Body of pancreas (tissue), 4 donors: ENCODE data around the gene MLKL. TPM values are rescaled to one million over a fixed set of nuclear protein-coding genes. Genes with fewer than 3 reads are reported as not detected.

ENCODE experiments used
- ATAC-seq: fragments of 150-250 bp; one replicate; pipeline ENCODE4 v1.9.1; 2016
- DNase-seq, 4 donors: peaks; one replicate each; pipeline ENCODE4 v3.0.0-alpha.2; 2019
- H3K27ac ChIP-seq, 4 donors: fragments of 200-600 bp; sonication (generic); 1 replicate in 3 of 4; 2 replicates in 1 of 4; pipeline versions ENCODE4 v1.5.1 to v1.6.1; 2016 to 2019; ENCODE audit warnings: mild to moderate bottlenecking in 1 of 4, mixed read lengths in 1 of 4, moderate library complexity in 1 of 4
- H3K27me3 ChIP-seq, 2 donors: fragments of 200-600 bp; sonication (generic); one replicate each; pipeline ENCODE4 v1.6.0; 2016; ENCODE audit warnings: mild to moderate bottlenecking in 1 of 2
- H3K36me3 ChIP-seq, 2 donors: fragments of 200-600 bp; sonication (generic); replicated peaks in 1 of 2; 2 replicates each; pipeline ENCODE4 v1.5.1; 2016; ENCODE audit warnings: low read depth in 2 of 2; ENCODE audit not compliant: insufficient read depth in 1 of 2
- H3K4me1 ChIP-seq: fragments of 200-600 bp; sonication (generic); one replicate; pipeline ENCODE4 v1.6.0; 2016
- H3K4me3 ChIP-seq, 2 donors: fragments of 200-600 bp; sonication (generic); 1 replicate in 1 of 2; 2 replicates in 1 of 2; pipeline ENCODE4 v1.5.1; 2016 to 2019
- H3K9me3 ChIP-seq, 3 donors: fragments of 200-600 bp; sonication (generic); 1 replicate in 2 of 3; 2 replicates in 1 of 3; pipeline ENCODE4 v1.5.1; 2016
- CTCF ChIP-seq, 7 experiments: fragments of 450-650 bp in 4 of 7; fragments of 200-600 bp in 3 of 7; sonication (generic) in 3 of 7; IDR thresholded peaks; one replicate each; pipeline ENCODE4 v1.5.1; 2016 to 2019; ENCODE audit warnings: antibody characterized with exemption in 7 of 7
- POLR2A ChIP-seq, 3 donors: fragments of 450-650 bp; IDR thresholded peaks; one replicate each; pipeline ENCODE4 v1.6.1; 2016; ENCODE audit warnings: antibody characterized with exemption in 3 of 3, mild to moderate bottlenecking in 2 of 3
- WGBS, 2 donors: methylation state at CpG; one replicate each; pipeline ENCODE4 v1.1.5; 2017; 5-methylcytosine and 5-hydroxymethylcytosine counted together
- intact Hi-C: fragments of 100-400 bp; cut with DNase I; formaldehyde crosslinking; loops from one replicate; pipeline ENCODE4 v1.15.1; 2023
- total RNA-seq, 2 donors: library from RNA; depleted of rRNA; stranded (reverse); fragments of >200 nt; gene quantifications; one replicate each; pipeline ENCODE4 v1.1.0, GENCODE V29; 2016

The MLKL gene
- total RNA-seq, 2 donors from 2014 or later = 10.9 to 16.8 TPM

DNA sequence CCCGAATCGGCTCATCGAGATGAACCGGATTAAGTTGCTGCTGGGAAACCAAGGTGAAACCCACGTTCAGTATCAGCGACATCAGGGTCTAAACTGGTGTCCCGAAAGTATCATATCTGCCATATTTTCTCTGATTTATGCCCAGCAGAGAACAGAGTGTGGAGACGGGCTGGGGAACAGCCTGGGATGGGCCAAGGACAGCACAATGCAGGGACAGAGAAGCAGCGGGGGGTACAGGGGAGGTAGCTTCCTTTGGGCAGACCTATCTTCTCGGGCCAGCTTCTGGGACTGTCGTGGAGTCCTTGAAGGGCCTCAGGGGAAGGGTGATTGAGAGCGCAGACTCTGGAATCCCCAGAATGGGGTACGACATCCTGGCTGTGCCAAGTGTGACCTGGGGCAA is 17.5 kb upstream of the MLKL start:
- H3K27me3 ChIP-seq = no peaks in the 10 kb centered on the region
- DNase-seq = no peak
- no peaks in the 10 kb centered on the region for H3K36me3 ChIP-seq
- ATAC-seq = no peak
- no peak overlapping the region for H3K27ac ChIP-seq
- no peaks in the 10 kb centered on the region for H3K4me1 ChIP-seq
- WGBS, 2 donors = 91 to 98% methylated on average over 12 to 13 of the region's 13 CpGs
- no peaks in the 10 kb centered on the region for H3K9me3 ChIP-seq
- intact Hi-C loops = no loop called here
- no peak overlapping the region for H3K4me3 ChIP-seq
- TF ChIP-seq CTCF (IDR thresholded peaks at IDR 0.05) (no peak), POLR2A (IDR thresholded peaks at IDR 0.05) (no peak)

GRCh38 chr16:74717367-74717766 is 16.7 kb upstream of the MLKL start:
- Histone ChIP-seq H3K4me1 (no peaks in the 10 kb centered on the region), H3K9me3 (no peaks in the 10 kb centered on the region), H3K4me3 (no peak overlapping the region), H3K27me3 (no peaks in the 10 kb centered on the region), H3K27ac (no peak overlapping the region), H3K36me3 (no peaks in the 10 kb centered on the region)
- TF ChIP-seq POLR2A (IDR thresholded peaks at IDR 0.05) = no peak
- TF ChIP-seq CTCF (IDR thresholded peaks at IDR 0.05) = no peak
- 87 to 91% methylated on average over 6 to 7 of the region's 7 CpGs for WGBS, 2 donors
- DNase-seq = no peak
- intact Hi-C loops = no loop called here
- no peak for ATAC-seq

GRCh38 chr16:74716355-74716754 is 15.7 kb upstream of the MLKL start:
- H3K27ac ChIP-seq = no peak overlapping the region
- H3K9me3 ChIP-seq = no peaks in the 10 kb centered on the region
- no peaks in the 10 kb centered on the region for H3K36me3 ChIP-seq
- ATAC-seq (no peak), DNase-seq (no peak)
- no peaks in the 10 kb centered on the region for H3K4me1 ChIP-seq
- intact Hi-C loops = no loop called here
- H3K27me3 ChIP-seq = no peaks in the 10 kb centered on the region
- TF ChIP-seq CTCF (IDR thresholded peaks at IDR 0.05) (no peak), POLR2A (IDR thresholded peaks at IDR 0.05) (no peak)
- 85 to 86% methylated on average over 12 to 15 of the region's 15 CpGs for WGBS, 2 donors
- H3K4me3 ChIP-seq = no peak overlapping the region

- ATAC-seq (no peak), DNase-seq (no peak)
- no peaks in the 10 kb centered on the region for H3K9me3 ChIP-seq
- no peak overlapping the region for H3K4me3 ChIP-seq
- H3K4me1 ChIP-seq = no peaks in the 10 kb centered on the region
- TF ChIP-seq CTCF (IDR thresholded peaks at IDR 0.05) (no peak), POLR2A (IDR thresholded peaks at IDR 0.05) (no peak)
- H3K27me3 ChIP-seq = no peaks in the 10 kb centered on the region
- no peak overlapping the region for H3K27ac ChIP-seq
- intact Hi-C loops = loop anchor here (5.0 kb wide), 1 partner anchor 143 kb away; no protein-coding TSS in a partner anchor
- WGBS, 2 donors = 90 to 95% methylated on average over 5 to 10 of the region's 10 CpGs
- H3K36me3 ChIP-seq = no peaks in the 10 kb centered on the region
Observed at GRCh38 chr16:74713876-74714275, 13.2 kb upstream of the MLKL start.

GRCh38 chr16:74713325-74713724 is 12.7 kb upstream of the MLKL start:
- Histone ChIP-seq H3K4me3 (no peak overlapping the region), H3K9me3 (no peaks in the 10 kb centered on the region), H3K36me3 (no peaks in the 10 kb centered on the region), H3K4me1 (no peaks in the 10 kb centered on the region), H3K27me3 (no peaks in the 10 kb centered on the region), H3K27ac (no peak overlapping the region)
- 84 to 86% methylated on average over 5 to 9 of the region's 10 CpGs for WGBS, 2 donors
- DNase-seq (no peak), ATAC-seq (no peak)
- TF ChIP-seq POLR2A (IDR thresholded peaks at IDR 0.05) (no peak), CTCF (IDR thresholded peaks at IDR 0.05) (no peak)
- intact Hi-C loops = loop anchor here (5.0 kb wide), 1 partner anchor 144 kb away; no protein-coding TSS in a partner anchor
